Mononuclear cell (primary cell): ENCODE measurements around the gene POLD4. TPM values are rescaled to one million over a fixed set of nuclear protein-coding genes. Genes with fewer than 3 reads are reported as not detected.

Experiments used
- H3K27me3 ChIP-seq: 2 replicates; pipeline ENCODE4 v1.6.0; 2011; ENCODE audit warnings: low read length, control low read depth; ENCODE audit not compliant: insufficient read depth
- H3K4me1 ChIP-seq: 2 replicates; pipeline ENCODE4 v1.5.1; 2011; ENCODE audit warnings: mild to moderate bottlenecking, low read length, control low read depth; ENCODE audit not compliant: insufficient read depth
- H3K4me3 ChIP-seq: 2 replicates; pipeline ENCODE4 v1.5.1; 2011; ENCODE audit warnings: mild to moderate bottlenecking, low read length, moderate library complexity
- H3K9me3 ChIP-seq: 2 replicates; pipeline ENCODE4 v1.5.1; 2011; ENCODE audit warnings: low read depth, mild to moderate bottlenecking, control low read depth, low read length
- total RNA-seq: library from RNA; depleted of rRNA; stranded (reverse); fragments of >200 nt; gene quantifications from one replicate; pipeline ENCODE4 v1.2.3, GENCODE V29; 2012

POLD4 gene
- total RNA-seq, 1 donor = 33.9 TPM

DNA sequence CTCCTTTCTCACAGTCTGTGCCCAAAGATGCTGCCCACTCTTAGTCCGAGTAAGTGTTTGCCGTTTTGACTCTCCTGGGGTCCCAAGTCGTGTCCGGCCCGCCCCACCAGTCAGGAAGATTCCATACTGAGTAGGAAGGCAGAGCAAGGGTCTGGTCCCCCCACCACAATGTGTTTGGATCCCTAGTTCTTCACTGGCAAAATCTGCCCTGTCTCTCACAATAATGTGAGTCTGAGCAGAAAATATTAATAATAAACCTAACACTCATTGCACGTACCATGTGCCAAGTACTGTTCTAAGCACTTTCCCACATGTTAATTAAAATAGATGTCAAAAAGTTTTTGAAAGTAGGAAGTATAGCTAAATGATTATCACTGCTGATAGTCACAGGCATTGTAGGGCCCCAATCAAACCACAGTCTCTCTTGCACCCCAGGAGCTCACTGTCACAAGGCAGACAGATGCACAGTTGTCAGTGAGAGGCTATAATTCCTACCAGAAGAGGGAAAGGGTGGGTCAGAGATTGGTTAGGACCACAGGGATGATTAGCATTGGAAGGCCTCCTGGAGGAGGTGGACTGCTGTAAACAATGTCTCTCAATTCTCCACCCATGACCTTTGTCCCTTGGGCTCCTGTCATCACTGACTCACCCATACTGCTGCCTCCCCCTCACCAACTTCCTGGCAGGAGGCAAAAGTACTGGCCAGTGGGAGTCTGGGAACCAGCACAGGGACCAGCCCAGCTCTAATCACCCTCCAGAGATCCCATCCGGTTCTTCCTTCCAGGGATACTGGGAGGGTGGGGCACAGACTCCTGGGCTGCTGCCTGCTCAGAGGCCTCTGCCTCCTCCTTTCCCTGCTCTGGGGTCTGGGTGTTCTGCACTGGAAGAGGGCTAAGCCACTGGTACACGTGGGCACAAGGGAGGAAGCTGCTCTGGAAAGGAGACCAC, 1.0 kb upstream of the POLD4 start:
- Histone ChIP-seq H3K4me1 (peaks cover 89% of the 10 kb centered on the region), H3K27me3 (no peaks in the 10 kb centered on the region), H3K4me3 (peak overlapping the region; percentile 71), H3K9me3 (no peaks in the 10 kb centered on the region)

DNA sequence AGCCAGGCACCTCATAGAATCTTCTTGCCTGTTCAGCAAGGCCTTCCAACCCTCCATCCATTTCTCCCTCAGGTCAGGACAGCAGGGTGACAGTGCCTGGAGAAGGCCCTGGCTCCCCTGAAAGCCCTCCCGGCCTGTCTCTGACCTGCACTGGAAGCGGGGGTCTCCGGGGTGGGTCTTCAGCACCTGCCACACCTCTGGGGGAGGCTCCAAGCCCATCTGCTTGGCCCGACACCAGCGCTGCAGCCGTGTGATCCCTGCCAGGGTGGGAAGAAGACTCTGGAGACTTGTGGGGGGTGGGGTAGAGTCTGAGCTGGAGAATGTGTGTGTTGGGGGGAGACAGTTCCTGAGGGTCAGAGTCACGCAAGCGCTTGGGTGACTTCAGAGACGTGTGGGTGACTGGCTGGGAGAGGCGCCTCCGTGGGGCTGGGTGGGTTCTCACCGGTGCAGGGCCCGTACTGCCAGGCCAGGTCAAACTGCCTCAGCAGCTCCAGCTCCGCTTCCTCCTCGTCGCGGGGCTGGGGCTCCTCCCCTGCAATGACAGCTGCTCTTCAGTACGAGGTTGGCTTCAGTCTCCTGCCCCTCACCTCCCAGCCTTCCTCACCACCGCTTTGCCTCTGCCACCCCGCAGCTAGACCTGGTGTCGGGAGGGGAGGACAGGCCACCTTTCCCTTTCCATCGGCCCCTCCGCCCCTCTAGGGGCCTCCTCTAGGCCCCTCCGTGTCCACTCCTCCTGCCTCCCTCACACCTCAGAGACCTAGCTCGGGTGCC, 615 bp downstream of the POLD4 start:
- Histone ChIP-seq H3K27me3 (no peaks in the 10 kb centered on the region), H3K9me3 (no peaks in the 10 kb centered on the region), H3K4me3 (peak overlapping the region; percentile 71), H3K4me1 (peaks cover 74% of the 10 kb centered on the region)

DNA sequence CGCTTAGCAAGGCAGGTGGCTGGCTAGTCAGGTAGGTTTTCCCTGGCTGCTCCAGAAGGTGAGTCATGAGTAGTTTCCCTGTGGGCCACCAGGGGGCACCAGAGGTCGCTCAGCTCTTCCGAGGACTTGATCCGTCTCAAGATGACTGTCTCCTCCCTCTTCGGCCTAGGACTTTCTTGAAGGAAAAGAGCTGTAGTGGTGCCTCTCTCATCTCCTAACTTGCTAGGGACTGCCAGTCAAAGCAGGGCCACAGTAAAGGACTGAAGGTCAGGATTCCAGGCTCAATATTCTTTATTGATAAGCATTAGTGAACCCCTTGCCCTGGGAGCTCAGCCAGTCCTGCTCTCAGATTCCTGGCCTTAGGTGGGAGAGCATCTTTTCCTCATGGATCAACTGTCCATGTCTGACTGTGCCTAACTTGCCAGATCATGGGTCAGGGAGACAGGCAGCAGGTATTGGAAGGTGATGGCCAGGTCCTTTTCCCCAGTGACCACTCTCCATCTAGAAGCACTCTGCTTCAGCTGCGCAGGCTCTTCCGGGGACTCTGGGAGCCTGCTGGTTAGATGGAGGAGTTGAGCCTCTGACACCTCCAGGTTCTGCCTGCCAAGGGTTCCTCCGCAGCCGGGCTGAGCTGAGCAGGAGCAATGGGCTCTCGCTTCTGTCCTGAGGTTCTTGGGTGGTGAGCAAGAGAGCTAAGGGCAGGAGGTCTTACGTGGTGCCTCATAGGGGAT, 1.9 kb downstream of the POLD4 start:
- H3K27me3 ChIP-seq = no peaks in the 10 kb centered on the region
- peaks cover 63% of the 10 kb centered on the region for H3K4me1 ChIP-seq
- no peaks in the 10 kb centered on the region for H3K9me3 ChIP-seq
- H3K4me3 ChIP-seq = no peak overlapping the region

DNA sequence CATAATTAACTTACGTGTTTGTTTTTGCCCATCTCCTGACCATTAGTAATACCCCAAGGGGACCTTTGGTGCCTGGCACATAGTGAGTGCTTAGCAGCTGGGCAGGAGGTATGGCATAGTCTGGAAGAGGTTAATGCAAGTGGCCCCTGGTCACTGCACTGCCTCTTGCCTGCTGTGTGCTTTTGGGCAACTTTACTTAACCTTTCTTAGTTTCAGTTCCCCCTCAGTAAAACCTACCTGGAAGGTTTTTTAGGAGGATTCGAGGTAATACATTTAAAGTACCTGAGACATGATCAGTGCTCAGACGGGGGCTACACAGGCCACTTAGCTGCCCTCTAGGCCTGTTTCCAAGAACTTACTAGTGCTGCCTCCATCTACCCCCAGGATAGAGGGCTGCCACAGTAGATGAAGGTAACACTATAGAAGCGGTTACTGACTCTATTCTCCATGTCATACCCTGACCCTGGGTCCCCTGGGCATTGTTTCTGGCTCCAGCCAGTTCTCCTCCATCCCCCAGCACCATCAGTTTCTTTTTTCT, 3.3 kb downstream of the POLD4 start:
- H3K4me1 ChIP-seq = peaks cover 62% of the 10 kb centered on the region
- H3K27me3 ChIP-seq = no peaks in the 10 kb centered on the region
- no peaks in the 10 kb centered on the region for H3K9me3 ChIP-seq
- no peak overlapping the region for H3K4me3 ChIP-seq

DNA sequence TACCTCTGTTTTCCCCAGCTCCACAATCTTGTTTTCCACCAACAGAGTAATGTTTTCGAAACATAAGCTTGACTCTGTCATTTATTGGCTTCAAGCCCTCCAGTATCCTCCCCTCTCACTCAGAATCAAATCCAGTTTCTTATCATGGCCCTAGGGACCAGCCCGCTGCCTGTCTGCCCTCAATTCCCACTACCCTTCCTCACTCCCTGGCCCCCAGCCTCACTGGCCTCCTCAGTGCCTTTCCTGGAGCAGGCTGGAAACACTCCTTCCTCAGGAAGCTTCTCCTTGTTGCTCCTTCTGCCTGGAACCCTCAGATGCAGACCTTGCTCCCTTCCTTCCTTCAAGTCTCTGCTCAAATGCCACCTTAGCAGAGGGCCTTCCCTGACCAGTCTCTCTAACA, 3.9 kb downstream of the POLD4 start:
- Histone ChIP-seq H3K4me3 (no peak overlapping the region), H3K27me3 (no peaks in the 10 kb centered on the region), H3K4me1 (peaks cover 62% of the 10 kb centered on the region), H3K9me3 (no peaks in the 10 kb centered on the region)

DNA sequence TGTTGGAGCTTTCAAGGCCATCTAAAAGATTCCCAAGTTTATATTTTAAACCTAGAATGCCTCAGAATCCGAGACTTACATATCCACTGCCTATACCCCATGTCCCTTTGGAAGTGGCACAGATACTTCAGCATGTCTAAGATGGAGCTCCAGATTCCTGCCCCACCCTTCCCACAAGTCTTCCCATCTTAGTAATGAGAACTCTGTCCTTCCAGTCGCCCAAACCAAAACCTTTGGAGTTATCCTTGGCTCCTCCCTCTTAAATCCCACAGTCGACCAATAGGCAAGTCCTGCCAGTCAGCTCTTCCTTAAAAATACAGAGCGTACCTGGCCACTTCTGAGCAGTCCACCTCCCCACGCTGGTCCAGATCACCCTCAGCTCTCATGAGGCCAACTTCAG, 4.3 kb downstream of the POLD4 start:
- H3K27me3 ChIP-seq = no peaks in the 10 kb centered on the region
- no peaks in the 10 kb centered on the region for H3K9me3 ChIP-seq
- H3K4me1 ChIP-seq = peaks cover 62% of the 10 kb centered on the region
- no peak overlapping the region for H3K4me3 ChIP-seq

DNA sequence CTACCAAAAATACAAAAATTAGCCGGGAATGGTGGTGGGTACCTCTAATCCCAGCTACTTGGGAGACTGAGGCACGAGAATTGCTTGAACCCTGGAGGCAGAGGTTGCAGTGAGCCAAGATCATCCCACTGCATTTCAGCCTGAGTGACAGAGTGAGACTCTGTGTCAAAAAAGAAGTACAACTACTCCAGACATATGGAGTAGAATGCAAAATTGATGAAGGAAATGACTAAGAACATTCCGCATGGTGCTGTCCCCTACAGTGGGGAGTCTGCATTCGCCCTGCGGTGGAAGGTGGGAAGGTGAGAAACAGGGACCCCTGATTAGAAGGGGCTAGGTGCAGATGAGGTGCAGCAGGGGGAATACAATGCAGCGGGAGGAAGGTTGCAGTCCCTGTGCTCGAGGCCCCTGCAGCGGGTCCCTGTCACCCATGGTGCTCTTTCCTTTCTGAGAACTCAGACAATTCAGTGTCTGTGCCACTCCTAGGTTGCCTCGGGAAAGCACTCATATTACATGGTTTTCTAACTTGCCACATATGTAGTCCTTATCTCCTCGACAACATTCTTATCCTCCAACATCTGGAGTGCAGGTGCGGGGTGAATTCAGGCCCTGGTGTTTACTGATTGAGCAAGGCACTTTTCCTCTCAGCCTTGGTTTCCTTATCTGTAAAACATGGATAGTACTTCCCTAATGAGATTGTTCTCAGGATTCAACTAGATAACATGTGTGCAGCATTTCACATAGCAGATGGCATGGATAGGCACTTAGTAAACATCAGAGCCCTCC, 5.2 kb downstream of the POLD4 start:
- H3K27me3 ChIP-seq = no peaks in the 10 kb centered on the region
- H3K9me3 ChIP-seq = no peaks in the 10 kb centered on the region
- no peak overlapping the region for H3K4me3 ChIP-seq
- H3K4me1 ChIP-seq = peaks cover 63% of the 10 kb centered on the region

DNA sequence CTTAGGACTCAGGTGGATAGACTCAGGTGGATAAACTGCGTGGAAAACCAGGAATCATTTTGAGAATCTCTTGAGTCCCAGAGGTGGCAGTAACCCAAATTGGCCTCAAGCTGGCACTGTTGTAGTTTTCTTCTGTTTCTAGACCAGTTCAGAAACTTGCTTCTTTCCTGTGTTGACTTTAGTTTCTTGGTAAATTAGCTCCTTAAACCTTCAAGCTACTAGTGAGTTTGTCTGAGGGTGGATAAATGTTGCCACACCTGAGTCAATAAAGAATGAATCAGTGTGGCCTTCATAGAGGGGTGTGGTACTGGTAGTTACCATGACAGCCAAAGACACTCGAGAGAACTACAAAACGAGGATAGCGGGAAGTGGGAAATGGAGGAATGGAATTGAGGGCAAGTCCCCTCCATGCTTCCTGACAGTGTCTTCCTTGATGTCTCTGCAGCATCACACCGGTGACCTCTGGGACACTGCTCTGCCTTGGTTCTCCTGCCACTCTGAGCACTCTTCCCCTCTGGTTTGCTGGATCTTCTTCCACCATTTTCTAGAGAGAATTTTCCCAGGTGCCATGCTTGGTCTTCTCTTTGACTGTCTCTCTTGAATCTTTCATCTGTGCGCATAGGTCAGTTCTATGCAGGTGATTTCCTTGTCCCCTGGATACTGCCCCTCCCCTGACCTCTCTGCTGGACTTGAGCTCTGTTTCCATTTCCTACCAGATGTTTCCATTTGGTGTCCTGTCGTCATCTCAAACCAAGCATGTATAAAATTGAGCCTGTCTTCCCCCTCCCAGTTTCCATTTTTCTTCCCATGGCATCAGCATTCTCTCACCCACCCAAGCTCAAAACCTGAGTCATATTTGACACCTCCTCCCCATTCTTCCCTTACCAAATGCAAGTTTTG, 7.2 kb downstream of the POLD4 start:
- no peak overlapping the region for H3K4me3 ChIP-seq
- H3K4me1 ChIP-seq = peaks cover 44% of the 10 kb centered on the region
- no peaks in the 10 kb centered on the region for H3K27me3 ChIP-seq
- H3K9me3 ChIP-seq = no peaks in the 10 kb centered on the region

DNA sequence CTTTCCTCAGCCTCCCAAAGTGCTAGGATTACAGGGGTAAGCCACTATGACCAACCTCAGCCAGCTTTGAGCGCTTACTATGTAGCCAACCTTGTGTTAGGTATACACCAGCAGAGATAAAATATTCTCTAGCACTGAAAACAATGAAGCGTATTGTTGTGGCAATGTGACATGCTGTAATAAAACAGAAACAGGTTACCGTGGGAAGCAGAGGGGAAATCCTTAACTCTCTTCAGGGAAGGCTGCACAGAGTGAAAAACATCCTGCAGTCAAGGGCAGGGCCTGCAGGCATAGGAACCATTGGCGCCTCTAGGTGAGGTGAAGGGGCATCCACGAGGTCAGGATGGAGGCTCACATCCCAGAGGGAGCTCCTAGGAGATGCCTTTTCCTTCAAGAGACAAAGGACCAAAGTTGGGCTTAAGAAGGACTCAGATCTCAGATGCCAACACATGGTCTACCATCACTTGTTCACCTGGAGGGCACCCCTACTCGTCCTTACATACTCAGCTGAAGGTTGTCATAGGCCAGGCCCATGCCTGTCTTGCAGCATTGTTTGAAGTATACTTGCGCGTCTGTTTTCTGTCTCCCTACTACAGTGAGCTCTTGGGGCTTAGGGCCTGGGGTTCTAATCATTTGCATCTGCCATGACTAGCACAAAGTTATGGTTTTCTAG, 8.0 kb downstream of the POLD4 start:
- H3K4me1 ChIP-seq = peaks cover 38% of the 10 kb centered on the region
- no peaks in the 10 kb centered on the region for H3K27me3 ChIP-seq
- no peak overlapping the region for H3K4me3 ChIP-seq
- no peaks in the 10 kb centered on the region for H3K9me3 ChIP-seq

DNA sequence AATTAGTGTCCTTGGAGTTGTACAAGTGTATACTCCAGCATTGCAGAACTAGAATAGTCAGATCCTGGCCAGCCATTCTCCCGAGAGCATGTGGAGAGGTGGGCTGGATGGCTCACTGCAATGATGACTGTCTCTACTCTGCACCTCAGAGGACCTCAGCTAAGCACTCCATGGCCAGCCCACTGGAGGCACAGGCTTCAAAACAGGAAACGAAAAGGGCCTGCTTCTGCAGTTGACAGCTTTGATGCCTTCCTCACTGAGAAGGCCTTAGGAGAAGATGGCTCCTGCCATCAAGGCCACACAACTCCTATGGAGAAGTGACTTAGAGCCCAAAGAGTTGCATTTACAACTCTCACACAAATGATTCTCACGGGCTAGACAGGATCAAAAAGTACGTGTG, 9.1 kb downstream of the POLD4 start:
- H3K4me3 ChIP-seq = no peak overlapping the region
- H3K27me3 ChIP-seq = no peaks in the 10 kb centered on the region
- H3K4me1 ChIP-seq = peaks cover 30% of the 10 kb centered on the region
- H3K9me3 ChIP-seq = no peaks in the 10 kb centered on the region

DNA sequence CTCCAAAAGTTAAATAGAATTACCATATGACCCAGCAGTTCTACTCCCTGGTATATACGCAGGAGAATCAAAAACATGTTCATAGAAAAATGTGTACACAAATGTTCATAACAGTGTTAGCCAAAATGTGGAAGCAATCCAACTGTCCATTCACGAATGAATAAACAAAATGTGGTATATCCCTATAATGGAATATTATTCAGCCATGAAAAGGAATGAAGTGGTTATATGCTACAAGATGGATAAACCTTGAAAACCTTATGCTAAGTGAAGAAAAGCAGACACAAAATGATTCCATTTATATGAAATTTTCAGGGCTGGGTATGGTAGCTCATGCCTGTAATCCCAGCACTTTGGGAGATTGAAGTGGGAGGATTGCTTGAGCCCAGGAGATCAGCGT, 16.1 kb downstream of the POLD4 start:
- Histone ChIP-seq H3K4me3 (no peak overlapping the region), H3K4me1 (no peaks in the 10 kb centered on the region), H3K9me3 (no peaks in the 10 kb centered on the region), H3K27me3 (no peaks in the 10 kb centered on the region)

DNA sequence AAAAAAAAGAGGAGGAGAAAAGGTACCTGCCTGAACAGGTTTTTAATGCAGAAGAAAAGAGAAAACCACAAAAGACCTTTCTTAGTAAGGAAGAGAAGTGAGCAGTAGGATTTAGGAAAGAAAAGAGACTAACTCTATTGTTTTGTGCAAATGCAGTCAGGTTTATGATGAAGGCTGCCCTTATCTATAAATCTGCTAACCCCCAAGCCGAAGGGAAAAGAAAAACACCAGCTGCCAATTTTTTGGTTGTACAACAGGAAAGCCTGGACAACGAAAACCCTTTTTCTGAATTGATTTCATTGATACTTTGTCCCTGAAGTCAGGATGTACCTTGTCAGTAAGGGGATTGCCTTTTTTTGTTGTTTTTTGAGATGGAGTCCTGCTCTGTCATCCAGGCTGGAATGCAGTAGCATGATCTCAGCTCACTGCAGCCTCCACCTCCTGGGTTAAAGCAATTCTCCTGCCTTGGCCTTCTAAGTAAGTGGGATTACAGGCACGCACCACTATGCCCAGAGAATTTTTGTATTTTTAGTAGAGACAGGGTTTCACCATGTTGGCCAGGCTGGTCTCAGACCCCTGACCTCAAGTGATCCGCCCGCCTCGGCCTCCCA, 21.2 kb downstream of the POLD4 start:
- Histone ChIP-seq H3K27me3 (no peaks in the 10 kb centered on the region), H3K4me1 (no peaks in the 10 kb centered on the region), H3K4me3 (no peak overlapping the region), H3K9me3 (no peaks in the 10 kb centered on the region)

DNA sequence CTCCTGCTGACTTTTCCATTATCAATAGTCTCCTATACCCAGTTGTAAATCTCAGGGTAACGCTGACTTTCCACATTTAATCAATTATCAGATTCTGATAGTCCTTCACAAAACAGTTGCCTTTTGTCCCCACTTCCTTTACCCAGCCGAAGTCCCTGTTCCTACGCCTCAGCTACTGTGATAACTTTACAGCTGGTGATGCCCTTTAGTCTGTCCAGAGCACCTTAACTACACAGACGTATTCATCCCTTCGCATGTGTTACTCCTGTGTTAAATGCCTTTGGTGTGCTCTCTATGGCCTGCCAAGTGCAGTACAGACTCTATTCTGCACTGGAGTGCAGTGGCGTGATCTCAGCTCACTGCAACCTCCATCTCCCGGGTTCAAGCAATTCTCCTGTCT, 29.8 kb downstream of the POLD4 start:
- Histone ChIP-seq H3K27me3 (no peaks in the 10 kb centered on the region), H3K9me3 (no peaks in the 10 kb centered on the region), H3K4me1 (no peaks in the 10 kb centered on the region), H3K4me3 (no peak overlapping the region)
